ENCODE results near the gene PYY. TPM values are rescaled to one million over a fixed set of nuclear protein-coding genes. Genes with fewer than 3 reads are reported as not detected.

PYY gene
- total RNA-seq, 1 experiment from 2014 or later, result 2.0 TPM

DNA sequence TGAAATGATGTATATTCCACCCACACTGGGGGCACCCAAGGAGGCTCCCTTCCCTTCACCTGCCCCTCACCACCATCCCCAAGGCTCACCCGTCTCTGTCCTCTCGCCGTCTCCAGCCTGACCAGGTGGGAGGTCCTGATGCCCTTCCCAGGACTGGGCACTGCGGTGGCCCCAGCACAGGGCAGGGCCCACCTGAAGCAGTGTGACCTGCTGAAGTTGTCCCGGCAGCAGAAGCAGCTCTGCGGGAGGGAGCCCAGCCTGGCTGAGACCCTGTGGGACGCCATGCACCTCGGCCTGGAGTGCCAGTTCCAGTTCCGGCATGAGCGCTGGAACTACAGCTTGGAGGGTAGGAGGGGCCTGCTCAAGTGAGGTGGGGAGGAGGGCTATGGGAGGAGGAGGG lies 21.4 kb downstream of the PYY start:
- Histone ChIP-seq H3K9me3 (ENCODE audit: control insufficient read depth, low read depth, low read length) (no peaks in the 10 kb centered on the region), H2BK20ac (ENCODE audit: low read depth, low read length, poor library complexity, severe bottlenecking) (no peak overlapping the region), H3K9ac (ENCODE audit: extremely low read depth, insufficient read length, low read length) (no peak overlapping the region), H4K8ac (replicated peaks; ENCODE audit: insufficient read length, low read depth, low read length) (no peak overlapping the region), H3K79me1 (ENCODE audit: insufficient read depth, low read depth, low read length, poor library complexity, severe bottlenecking) (no peaks in the 10 kb centered on the region), H3K4me1 (ENCODE audit: insufficient read depth, low read length) (no peaks in the 10 kb centered on the region), H3K4me2 (ENCODE audit: insufficient read depth, insufficient read length, low read length) (no peak overlapping the region), H3K27ac (ENCODE audit: insufficient read length, low read depth, low read length) (no peak overlapping the region), H3K18ac (ENCODE audit: insufficient read length, low read depth, low read length) (no peak overlapping the region), H2BK15ac (ENCODE audit: low read depth, low read length) (no peak overlapping the region), H3K27me3 (ENCODE audit: insufficient read depth, low read length) (no peaks in the 10 kb centered on the region; the same call in 1 of the 2 replicates), H2AK5ac (ENCODE audit: insufficient read length, low read length) (no peak overlapping the region), H4K5ac (ENCODE audit: insufficient read length, low read depth, low read length) (no peak overlapping the region), H4K20me1 (ENCODE audit: control insufficient read depth, insufficient read depth, insufficient read length) (no peaks in the 10 kb centered on the region), H3K23ac (ENCODE audit: insufficient read length, low read depth, low read length) (no peak overlapping the region), H2BK12ac (ENCODE audit: insufficient read length, low read depth, low read length) (no peak overlapping the region), H3K4ac (ENCODE audit: low read depth, low read length) (no peak overlapping the region), H3K56ac (ENCODE audit: insufficient read length, low read depth, low read length) (no peak overlapping the region), H3K14ac (ENCODE audit: insufficient read depth, low read length) (no peak overlapping the region), H2BK5ac (ENCODE audit: insufficient read length, low read length) (no peak overlapping the region), H3T11ph (ENCODE audit: low read length) (no peak overlapping the region), H2AFZ (ENCODE audit: low read length) (no peak overlapping the region), H3K23me2 (ENCODE audit: insufficient read length, low read depth, low read length, poor library complexity, severe bottlenecking) (no peaks in the 10 kb centered on the region), H3K79me2 (ENCODE audit: insufficient read depth, low read length) (no peaks in the 10 kb centered on the region), H4K91ac (ENCODE audit: insufficient read length, low read depth, low read length) (no peak overlapping the region), H2BK120ac (ENCODE audit: low read depth, low read length, poor library complexity, severe bottlenecking) (no peak overlapping the region)
- peaks cover 6 to 13% of the 10 kb centered on the region in 2 experiments for H3K4me1 Mint-ChIP-seq
- DNase-seq, result no peak
- TF ChIP-seq, protein P1, sequence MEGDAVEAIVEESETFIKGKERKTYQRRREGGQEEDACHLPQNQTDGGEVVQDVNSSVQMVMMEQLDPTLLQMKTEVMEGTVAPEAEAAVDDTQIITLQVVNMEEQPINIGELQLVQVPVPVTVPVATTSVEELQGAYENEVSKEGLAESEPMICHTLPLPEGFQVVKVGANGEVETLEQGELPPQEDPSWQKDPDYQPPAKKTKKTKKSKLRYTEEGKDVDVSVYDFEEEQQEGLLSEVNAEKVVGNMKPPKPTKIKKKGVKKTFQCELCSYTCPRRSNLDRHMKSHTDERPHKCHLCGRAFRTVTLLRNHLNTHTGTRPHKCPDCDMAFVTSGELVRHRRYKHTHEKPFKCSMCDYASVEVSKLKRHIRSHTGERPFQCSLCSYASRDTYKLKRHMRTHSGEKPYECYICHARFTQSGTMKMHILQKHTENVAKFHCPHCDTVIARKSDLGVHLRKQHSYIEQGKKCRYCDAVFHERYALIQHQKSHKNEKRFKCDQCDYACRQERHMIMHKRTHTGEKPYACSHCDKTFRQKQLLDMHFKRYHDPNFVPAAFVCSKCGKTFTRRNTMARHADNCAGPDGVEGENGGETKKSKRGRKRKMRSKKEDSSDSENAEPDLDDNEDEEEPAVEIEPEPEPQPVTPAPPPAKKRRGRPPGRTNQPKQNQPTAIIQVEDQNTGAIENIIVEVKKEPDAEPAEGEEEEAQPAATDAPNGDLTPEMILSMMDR (conservative IDR thresholded peaks at IDR 0.05), result no peak
- H3K36me3 Mint-ChIP-seq (ENCODE audit: insufficient read depth in 1 of 3, low read depth in 3 of 3), result no peaks in the 10 kb centered on the region
- peaks cover 44% of the 10 kb centered on the region for H3K27me3 Mint-ChIP-seq (ENCODE audit: low read depth)
- no peak overlapping the region for H3K4me3 Mint-ChIP-seq
- WGBS (ENCODE audit: extremely low coverage, insufficient read length, low lambda C conversion rate), result no CpG with 5 or more reads among the region's 10 CpGs
- no peak overlapping the region for H3K27ac Mint-ChIP-seq
- no peaks in the 10 kb centered on the region for H3K9me3 Mint-ChIP-seq

All from H9 (cell line).